HT-29 (cell line): Measurements from ENCODE around the gene ADGRG4. TPM values are rescaled to one million over a fixed set of nuclear protein-coding genes. Genes with fewer than 3 reads are reported as not detected.
"Not testable (repeated sequence)": the region's sequence is repeated elsewhere in the genome, so short reads cannot be mapped to it uniquely, and the experiment has no call there.

Experiments
- DNase-seq: peaks from one replicate; pipeline ENCODE4 v3.0.0-alpha.2; 2015; ENCODE audit warnings: low spot score
- total RNA-seq: library from RNA; depleted of rRNA; stranded (reverse); fragments of >200 nt; shearing (Covaris generic); gene quantifications from 2 replicates; pipeline ENCODE4 v1.2.3, GENCODE V29; 2014

ADGRG4 gene
- total RNA-seq, 1 experiment from 2014 or later, result not detected

DNA sequence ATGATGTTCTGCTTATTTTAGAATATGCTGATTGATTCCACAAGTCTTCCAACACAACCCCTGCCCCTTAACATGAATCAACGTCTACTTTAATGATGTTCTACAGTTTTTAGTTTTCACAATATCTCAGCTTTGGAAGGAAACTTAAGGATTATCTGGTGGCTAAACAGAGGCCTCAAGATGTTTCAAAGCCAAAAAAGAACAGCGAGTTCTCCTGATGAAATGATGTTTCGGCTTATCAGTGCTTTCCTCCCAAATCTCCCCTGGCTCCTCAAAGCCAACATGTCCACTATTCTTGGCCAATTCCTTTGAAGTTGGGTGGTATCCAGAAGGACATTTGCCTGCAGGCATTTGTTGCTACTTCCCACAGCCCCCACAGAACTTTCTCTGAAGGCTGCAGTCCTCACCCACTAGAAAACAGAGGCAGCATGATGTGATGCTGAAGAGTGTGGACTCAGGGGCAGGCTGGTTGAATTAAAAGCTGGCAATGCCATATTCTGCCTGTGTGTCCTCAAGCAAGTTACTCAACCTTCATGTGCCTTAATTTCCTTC lies 87.3 kb downstream of the ADGRG4 start:
- no peak for DNase-seq

DNA sequence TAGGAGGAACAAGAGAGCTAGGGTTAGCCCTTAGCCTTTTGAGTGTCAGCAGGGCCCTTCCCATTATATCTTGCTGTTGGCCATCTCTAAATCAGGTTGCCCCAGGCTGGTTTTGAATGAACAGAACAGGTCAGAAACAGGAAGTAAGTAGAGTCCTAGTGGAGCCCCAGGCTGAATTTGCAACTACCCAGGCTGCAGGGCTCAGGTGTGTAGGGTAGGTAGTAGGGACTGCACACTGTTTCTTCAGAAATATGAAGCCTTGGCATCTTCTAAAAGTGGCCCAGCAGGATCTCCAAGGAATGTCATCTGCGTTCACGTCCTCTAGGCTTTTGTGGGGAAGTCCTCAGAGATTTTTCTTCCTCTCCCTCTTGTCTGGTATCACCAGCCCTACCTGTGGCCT lies 90.2 kb downstream of the ADGRG4 start:
- DNase-seq, result no peak

DNA sequence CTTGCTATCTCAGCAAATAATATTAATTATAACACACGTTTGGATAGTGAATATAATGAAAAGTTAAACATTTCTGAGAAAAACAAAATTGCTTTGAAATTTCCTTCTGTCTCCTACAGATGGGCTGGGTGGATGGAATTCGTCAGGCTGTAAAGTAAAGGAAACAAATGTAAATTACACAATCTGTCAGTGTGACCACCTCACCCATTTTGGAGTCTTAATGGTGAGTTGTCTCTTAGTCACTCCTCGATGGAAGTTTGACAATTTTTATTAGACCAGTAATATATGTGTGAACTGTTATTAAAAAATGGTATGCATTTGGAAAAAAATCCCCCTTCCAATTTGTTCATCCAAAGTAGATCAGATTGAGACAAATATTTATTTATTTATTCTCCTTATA lies 94.5 kb downstream of the ADGRG4 start:
- DNase-seq, result no peak

DNA sequence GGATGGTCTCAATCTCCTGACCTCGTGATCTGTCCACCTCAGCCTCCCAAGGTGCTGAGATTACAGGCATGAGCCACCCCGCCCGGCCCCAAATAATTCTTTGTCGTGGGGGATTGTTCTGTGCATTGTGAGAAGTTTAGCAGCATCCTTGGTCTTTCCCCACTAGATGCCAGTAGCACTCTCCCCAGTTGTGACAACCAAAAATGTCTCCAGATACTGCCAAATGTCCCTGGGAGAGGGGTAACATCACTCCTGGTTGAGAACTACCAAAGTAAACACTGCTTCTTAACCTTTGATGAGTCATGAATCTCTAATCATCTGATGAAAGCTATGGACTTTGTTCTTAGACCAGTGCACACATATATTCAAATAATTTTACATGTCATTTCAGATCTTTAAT lies 96.2 kb downstream of the ADGRG4 start:
- peak; percentile 53 for DNase-seq

DNA sequence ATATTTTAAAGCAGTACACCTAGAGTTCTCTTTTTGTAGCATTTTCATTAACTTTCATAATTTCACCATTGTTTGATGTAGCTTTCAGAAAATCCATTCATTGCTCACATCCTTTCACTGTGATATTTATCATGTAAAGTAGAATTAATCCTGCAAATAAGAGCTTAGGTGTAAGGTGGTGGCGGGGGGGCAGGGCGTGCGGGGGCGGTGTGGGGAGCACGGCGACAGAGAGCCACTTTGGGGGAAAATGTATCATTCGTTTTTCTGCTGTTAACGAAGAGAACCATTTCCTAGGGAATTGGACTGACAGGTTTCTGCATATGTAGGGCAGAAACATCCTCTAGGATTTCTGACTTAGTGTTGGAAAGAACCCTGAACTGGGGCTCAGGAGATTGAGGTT lies 104.4 kb downstream of the ADGRG4 start:
- DNase-seq, result no peak

DNA sequence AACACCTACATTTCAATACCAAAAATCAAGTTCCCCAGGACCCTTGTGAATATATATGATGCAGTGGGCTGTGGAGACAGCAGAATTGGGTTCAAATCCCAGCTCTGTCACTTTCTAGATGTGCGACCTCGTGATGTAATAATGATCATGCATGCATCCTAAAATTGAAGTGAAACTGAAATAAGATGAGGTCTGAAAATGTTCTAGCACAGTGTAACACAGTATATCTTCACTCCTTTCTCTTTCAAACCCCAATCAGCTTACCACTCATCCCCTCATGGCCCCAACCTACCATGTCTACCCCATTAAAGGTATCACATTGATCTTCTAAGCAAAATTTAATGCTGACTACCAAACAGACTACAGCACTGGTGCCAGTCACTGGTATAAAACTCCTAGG lies 117.0 kb downstream of the ADGRG4 start:
- no peak for DNase-seq

DNA sequence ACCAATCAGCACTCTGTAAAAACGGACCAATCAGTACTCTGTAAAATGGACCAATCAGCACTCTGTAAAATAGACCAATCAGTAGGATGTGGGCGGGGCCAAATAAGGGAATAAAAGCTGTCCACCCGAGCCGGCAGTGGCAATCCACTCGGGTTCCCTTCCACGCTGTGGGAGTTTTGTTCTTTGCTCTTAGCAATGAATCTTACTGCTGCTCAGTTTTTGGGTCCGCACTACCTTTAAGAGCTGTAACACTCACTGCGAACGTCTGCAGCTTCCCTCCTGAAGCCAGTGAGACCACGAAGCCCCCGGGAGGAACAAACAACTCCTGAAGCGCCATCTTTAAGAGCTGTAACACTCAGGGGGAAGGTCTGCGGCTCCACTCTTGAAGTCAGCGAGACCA lies 120.6 kb downstream of the ADGRG4 start:
- DNase-seq, result no peak

DNA sequence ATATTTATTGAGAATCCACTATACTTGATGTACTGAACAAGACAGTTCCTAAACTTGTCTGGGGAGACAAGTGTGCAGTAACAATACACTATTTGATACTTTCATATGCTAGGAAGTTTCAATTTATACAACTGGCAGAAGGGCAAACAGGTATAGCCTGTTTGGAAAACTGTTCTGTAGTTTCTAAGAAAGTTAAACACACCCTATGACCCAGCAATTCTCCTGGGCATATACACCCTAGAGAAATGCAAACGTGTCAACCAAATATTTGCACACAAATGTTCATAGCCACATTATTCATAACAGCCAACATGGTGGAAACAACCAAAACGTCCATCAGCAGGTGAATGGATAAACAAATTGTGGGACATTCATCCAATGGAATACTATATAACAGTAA lies 123.0 kb downstream of the ADGRG4 start:
- DNase-seq, result no peak

DNA sequence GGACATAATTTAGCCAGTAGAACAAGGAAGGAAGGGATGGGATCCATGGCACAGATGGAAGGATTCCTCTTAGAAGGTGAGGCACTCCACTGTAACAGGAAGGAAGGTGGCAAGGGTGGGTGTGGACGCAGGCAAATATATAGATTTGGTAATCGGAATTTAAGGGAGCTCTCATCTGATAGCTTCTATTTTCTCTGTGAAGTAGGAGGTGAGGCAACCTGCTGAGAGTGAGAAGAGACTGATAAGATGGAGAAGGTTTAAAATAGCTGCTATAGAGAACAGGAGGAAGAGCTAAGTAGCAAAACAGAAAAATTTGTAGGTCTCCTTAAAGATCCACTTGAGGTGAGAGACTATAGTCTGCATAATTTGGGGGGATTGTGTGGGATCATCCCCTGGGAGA lies 125.2 kb downstream of the ADGRG4 start:
- DNase-seq, result no peak

DNA sequence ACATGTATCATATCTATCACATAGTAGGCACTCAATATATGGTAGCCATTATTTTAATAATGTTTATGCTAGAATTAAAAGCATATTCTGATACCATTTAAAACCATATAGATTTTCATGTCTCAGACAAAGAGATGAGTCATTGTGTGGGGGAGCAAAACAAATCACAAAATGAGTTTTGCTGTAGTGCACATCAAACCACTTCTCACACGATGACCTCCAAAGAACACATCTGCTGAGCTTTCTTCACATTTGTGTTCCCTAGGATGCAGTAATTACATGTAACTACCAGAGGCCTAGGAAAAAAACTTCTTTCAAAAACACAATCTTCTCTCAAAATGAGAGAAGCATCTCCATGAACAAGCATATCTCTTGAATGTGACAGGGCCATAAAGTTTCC lies 130.9 kb downstream of the ADGRG4 start:
- DNase-seq, result no peak

DNA sequence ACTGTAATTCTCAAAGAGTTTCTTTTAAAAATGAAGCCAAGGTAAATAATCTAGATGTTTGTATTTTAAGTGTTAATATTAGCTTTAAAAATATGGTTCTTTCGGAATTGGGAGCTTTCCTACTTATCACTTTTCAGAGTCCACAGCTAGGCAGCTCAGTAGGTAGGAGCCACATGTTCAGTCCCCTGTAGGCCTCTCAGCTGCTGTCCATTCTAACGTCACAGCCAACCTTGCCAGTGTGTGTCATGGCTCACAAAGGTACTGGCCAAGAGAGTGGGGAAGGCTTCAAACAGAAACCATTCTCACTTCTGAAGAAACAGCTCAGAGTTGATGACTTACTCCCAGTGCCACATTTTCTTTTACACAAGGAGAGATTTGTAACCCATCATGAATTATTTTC lies 137.0 kb downstream of the ADGRG4 start:
- DNase-seq, result no peak

DNA sequence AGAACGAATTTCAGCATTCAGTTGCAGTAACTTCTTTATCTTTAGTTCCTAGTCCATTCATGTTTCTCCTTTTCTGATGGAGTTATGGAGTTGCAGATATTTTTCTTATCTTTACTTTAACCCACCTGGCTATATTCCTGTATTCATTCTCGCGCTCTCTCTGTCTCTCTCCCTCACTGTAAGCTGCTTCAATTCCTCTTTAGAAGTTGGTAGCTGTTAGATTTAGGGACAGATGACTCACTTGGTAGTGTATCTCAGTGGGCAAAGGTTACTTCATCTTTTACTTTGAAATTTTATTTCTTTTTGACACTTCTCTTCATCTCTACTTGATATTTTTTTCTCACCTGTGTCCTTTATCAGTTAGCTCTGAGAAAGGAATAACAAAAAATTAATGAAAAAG lies 137.4 kb downstream of the ADGRG4 start:
- DNase-seq, result no peak

DNA sequence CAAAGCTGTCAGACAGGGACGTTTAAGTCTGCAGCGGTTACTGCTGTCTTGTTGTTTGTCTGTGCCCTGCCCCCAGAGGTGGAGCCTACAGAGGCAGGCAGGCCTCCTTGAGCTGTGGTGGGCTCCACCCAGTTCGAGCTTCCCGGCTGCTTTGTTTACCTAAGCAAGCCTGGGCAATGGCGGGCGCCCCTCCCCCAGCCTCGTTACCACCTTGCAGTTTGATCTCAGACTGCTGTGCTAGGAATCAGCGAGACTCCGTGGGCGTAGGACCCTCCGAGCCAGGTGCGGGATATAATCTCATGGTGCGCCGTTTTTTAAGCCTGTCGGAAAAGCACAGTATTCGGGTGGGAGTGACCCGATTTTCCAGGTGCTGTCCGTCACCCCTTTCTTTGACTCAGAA lies 144.9 kb downstream of the ADGRG4 start:
- not testable (repeated sequence) for DNase-seq

DNA sequence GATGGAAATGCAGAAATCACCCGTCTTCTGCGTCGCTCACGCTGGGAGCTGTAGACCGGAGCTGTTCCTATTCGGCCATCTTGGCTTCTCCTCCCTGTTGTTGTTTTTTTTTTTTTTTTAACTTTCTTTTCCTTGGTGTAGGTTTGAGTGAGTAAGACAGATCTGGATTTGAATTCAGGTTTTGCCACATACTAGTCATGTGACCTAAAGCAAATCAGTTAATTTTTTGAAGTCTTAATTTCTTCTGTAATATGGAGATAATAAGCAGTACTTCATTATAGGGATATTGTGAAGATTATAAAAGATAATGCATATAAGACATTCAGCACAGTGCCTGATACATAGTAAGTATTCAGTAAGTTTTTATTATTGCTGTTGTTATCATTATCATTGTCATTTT lies 145.4 kb downstream of the ADGRG4 start:
- DNase-seq, result no peak

DNA sequence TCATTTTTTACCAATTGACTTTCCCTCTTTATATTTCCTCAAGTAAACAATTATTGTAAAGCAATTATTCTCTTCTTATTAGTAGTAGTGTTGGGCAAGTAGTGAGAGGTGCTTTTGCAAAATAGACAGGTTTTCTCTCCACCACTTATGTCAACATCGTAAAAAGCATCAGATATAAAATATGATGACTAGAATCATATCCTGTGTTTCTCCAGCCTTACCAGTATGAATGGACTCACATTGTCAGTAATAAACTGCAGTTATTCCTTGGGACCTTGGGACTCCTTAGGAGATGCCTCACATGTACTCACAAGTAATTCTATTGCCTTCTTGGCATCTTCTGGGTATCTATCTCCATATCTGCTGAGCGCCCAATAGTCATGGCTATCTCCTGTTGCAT lies 146.5 kb downstream of the ADGRG4 start:
- no peak for DNase-seq

DNA sequence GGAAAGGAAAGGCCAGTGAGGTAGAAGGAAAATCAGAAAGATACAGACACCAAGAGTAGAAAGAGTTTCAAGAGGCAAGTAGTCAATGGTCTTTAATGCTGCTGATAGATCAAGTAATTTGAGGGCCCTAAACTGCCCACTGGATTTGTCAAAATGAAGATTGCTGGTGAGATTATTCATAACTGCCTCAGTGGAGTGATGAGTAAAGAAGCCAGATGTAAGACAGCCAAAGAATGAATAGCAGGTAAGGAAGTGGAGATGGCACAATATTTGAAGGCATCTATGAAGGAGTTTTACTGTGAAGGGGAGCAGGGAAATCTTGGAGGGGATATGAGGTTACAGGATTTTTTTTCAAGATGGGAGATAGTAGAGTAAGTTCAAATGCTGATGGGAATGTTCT lies 147.2 kb downstream of the ADGRG4 start:
- no peak for DNase-seq

DNA sequence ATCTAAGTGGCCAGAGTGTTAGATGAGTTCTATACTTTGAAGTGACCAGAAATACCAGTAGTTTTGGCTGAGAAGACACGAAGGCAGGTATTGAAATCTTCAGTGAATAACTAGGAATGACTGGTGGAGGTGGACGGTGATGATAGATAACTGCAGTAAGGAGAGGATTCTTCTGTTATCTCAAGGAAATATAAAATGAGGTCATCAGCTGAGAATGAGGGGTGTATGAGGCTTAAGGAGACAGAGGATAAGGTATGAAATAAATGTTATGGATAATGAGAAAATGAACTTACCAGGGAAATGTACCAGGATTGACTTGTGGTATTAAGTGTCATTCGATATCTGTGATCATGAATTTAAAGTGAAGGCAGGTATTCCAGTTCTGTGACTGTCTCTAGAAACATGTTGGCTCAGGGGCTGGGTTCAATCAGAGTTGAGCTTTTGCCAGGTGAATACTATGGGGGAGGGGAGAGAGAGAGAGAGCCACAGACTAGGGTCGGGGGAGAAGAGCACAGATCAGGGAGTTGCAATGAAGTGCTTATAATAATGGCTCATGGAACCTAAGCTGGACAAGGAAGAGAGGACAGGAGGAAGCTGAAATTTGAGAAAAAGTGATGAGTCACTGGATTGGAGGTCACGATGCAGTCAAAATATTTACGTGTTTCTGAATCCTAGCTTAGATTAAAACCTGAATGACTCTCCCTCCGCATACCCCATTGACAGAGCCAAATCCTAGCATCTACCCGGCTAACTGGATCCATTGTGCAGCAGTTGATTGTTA lies 149.5 kb downstream of the ADGRG4 start:
- no peak for DNase-seq

DNA sequence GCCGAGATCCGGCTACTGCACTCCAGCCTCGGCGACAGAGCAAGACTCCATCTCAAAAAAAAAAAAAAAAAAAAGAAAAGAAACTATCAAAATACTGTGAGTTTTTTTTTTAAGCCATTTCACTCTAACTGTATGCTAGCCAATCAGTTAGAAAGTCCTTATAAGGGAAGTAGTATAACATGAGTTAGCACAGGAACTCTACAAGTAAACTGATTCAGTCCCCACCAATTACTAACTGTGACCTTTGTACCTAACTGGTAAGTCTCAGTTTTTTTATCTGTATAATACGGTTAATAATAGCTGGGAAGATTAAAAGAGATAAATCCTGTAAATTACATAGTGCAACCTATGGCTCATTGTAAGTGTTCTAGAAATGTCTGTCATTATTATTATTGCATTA lies 151.9 kb downstream of the ADGRG4 start:
- DNase-seq, result no peak

DNA sequence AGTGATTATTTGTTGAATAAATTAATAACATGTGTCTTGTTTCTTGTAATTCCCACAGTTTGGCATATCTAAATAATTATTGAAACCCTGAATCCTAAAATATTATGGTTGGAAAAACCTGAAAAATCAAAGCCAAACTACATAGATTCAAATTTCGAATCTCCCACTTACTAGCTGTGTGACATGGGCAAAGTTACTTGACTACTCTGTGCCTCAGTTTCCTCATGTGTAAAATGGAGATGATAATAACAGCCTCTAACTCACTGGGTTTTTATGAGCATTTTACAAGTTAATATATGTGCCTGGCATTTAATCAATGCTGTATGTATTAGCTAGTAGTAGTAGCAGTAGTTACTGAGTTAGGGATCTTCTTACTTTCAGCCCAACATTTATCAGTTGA lies 152.4 kb downstream of the ADGRG4 start:
- DNase-seq, result no peak

DNA sequence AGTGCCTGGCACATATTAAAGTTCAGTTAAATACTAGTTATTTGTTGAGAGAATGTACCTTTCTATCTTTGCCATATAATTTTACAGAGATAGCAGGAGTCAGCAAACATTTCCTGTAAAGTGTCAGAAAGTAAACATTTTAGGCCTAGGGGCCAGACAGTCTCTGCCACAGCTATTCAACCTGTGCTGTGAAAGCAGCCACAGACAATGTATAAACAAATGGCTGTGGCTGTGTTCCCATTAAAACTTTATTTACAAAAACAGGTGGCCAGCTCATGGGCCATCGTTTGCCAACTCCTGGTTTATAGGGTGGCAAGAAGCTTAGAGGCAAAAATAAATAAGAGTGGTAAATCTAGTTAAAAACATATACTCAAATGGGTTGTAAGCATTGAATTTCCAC lies 153.0 kb downstream of the ADGRG4 start:
- no peak for DNase-seq

DNA sequence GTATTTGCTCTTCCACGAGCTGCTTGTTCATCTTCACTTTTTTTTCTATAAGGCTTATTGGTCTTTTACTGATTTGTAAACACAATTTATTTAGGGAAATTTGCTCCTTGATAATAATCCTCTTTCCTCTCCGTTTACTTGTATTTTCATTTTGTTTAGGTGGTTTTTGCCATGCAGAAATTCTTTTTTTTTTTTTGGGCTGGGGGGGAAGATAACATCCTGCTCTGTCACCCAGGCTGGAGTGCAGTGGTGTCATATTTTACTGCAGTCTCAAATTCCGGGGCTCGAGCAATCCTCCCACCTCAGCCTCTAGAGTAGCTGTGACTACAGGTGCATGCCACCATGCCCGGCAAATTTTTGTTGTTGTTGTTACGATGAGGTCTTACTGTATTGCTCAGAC lies 155.4 kb downstream of the ADGRG4 start:
- no peak for DNase-seq

DNA sequence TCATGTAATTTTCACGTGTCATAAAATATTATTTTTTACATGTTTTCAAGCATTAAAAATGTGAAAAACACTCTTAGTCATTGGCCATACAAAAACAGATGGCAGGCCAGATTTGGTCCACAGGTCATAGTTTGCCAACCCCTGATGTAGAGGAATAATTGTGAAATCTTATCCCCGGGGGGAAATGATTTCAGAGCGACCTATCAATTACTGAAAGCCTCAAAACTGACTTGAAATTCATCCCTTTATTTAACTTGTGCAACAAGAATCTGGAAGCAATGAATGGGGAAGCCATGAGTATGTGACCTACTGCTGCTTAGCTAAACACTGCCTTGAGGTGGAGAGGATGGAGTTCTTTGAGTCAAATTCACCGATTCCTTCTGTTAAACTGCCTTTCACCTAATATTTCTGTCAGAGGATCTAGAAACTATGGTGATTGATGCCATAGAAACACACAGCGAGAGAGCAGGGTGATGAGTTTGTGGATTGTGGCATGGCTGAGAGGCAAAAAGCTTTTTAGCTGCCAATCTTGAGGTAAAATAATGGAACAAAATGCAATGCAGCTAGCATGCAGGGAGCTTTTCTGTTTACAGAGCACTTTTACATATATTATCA lies 156.6 kb downstream of the ADGRG4 start:
- no peak for DNase-seq

DNA sequence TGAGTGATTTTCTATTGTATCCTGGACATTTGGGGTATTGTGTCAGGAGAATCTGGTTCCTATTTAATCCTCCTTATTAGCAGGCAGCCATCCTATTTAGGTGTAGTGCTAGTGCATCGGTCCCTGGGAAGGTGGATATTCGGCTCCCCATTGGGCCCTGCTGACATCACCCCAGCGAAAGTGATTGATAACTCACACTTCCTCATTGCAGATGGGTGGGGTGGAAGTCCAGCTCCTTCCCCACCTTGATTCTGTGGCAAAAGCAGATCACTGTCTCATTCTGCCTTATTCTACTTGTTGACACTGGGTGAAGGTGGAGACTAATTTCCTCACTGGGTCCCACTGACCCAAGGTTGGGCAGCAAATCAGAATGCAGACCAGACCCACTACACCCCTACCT lies 163.8 kb downstream of the ADGRG4 start:
- no peak for DNase-seq
